Fibroblast of pulmonary artery (primary cell): ENCODE measurements around the gene STC2.
"Not testable (repeated sequence)": the region's sequence is repeated elsewhere in the genome, so short reads cannot be mapped to it uniquely, and the experiment has no call there.

Experiments
- DNase-seq: peaks from one replicate; pipeline ENCODE4 v3.0.0-alpha.2; 2010; ENCODE audit warnings: low read depth
- H3K4me3 ChIP-seq: replicated peaks from 2 replicates; pipeline ENCODE4 v1.5.1; 2011; ENCODE audit warnings: low read depth, mild to moderate bottlenecking, control low read depth, low read length, moderate library complexity
- CTCF ChIP-seq: IDR thresholded peaks from 2 replicates; pipeline ENCODE4 v1.5.1; 2011; ENCODE audit warnings: mild to moderate bottlenecking, control low read depth, low read length, inconsistent platforms; ENCODE audit errors: missing control alignments

Gene STC2

GRCh38 chr5:173327948-173328843 lies at the start of gene STC2:
TSS of gene STC2 (minus strand) at chr5:173328414. CDS start at chr5:173328193, 221 bp downstream.
- peak within 1 kb of the TSS; percentile 79 for H3K4me3 ChIP-seq
- peak; percentile 89 for DNase-seq
- no peak for TF ChIP-seq CTCF

GRCh38 chr5:173371400-173371799 lies 43.2 kb upstream of the STC2 start:
- DNase-seq = no peak

GRCh38 chr5:173363406-173363805 lies 35.2 kb upstream of the STC2 start:
- not testable (repeated sequence) for DNase-seq, H3K4me3 ChIP-seq

More at GRCh38 chr5:173371400-173371799, 43.2 kb upstream of the STC2 start:
- H3K4me3 ChIP-seq = no peak overlapping the region
- no peak for TF ChIP-seq CTCF

GRCh38 chr5:173355561-173355960 lies 27.3 kb upstream of the STC2 start:
- DNase-seq = no peak
- no peak for TF ChIP-seq CTCF

GRCh38 chr5:173354645-173355044 lies 26.4 kb upstream of the STC2 start:
- no peak for DNase-seq
- no peak overlapping the region for H3K4me3 ChIP-seq
- no peak for TF ChIP-seq CTCF

More at GRCh38 chr5:173355561-173355960, 27.3 kb upstream of the STC2 start:
- H3K4me3 ChIP-seq = no peak overlapping the region

GRCh38 chr5:173352366-173353349 lies 24.4 kb upstream of the STC2 start:
- DNase-seq = no peak
- TF ChIP-seq CTCF = no peak
- H3K4me3 ChIP-seq = no peak overlapping the region
